Islet precursor cell (in vitro differentiated cells): ENCODE data around the gene SLC8A1.
"Not testable (repeated sequence)": the region's sequence is repeated elsewhere in the genome, so short reads cannot be mapped to it uniquely, and the experiment has no call there.

Experiments
- DNase-seq: peaks from one replicate; pipeline ENCODE4 v3.0.0-alpha.2; 2018

The SLC8A1 gene

GRCh38 chr2:40096360-40096759 lies 355.5 kb downstream of the SLC8A1 start:
- no peak for DNase-seq

- no peak for DNase-seq
These were observed 356.9 kb downstream of the SLC8A1 start for GRCh38 chr2:40095000-40095399.

GRCh38 chr2:40094451-40094850 lies 357.4 kb downstream of the SLC8A1 start:
- no peak for DNase-seq

GRCh38 chr2:40093021-40093675 lies 358.7 kb downstream of the SLC8A1 start:
- no peak for DNase-seq

GRCh38 chr2:40090044-40090443 lies 361.8 kb downstream of the SLC8A1 start:
- no peak for DNase-seq

- DNase-seq: no peak
These were observed 364.0 kb downstream of the SLC8A1 start for GRCh38 chr2:40087927-40088326.

GRCh38 chr2:40087434-40087833 lies 364.5 kb downstream of the SLC8A1 start:
- DNase-seq: no peak

GRCh38 chr2:40085786-40086185 lies 366.1 kb downstream of the SLC8A1 start:
- DNase-seq: no peak

- not testable (repeated sequence) for DNase-seq
These were observed 378.6 kb downstream of the SLC8A1 start for GRCh38 chr2:40073336-40073735.

- peak; percentile 56 for DNase-seq
These were observed 379.3 kb downstream of the SLC8A1 start for GRCh38 chr2:40072442-40073232.

- peak; percentile 55 for DNase-seq
These were observed 389.5 kb downstream of the SLC8A1 start for GRCh38 chr2:40062381-40062780.

- no peak for DNase-seq
These were observed 402.1 kb downstream of the SLC8A1 start for GRCh38 chr2:40049781-40050180.

GRCh38 chr2:40048506-40048905 lies 403.4 kb downstream of the SLC8A1 start:
- no peak for DNase-seq

GRCh38 chr2:40047406-40047805 lies 404.5 kb downstream of the SLC8A1 start:
- DNase-seq: no peak
